ENCODE data around the gene C15orf62. TPM values are rescaled to one million over a fixed set of nuclear protein-coding genes. Genes with fewer than 3 reads are reported as not detected.
A peak's percentile ranks its signal among the peaks of the same experiment; 100 is the strongest.

C15orf62 gene, protein sequence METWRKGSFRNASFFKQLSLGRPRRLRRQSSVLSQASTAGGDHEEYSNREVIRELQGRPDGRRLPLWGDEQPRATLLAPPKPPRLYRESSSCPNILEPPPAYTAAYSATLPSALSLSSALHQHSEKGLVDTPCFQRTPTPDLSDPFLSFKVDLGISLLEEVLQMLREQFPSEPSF
- total RNA-seq = under 1 TPM; 0.10 to 0.33 TPM

DNA sequence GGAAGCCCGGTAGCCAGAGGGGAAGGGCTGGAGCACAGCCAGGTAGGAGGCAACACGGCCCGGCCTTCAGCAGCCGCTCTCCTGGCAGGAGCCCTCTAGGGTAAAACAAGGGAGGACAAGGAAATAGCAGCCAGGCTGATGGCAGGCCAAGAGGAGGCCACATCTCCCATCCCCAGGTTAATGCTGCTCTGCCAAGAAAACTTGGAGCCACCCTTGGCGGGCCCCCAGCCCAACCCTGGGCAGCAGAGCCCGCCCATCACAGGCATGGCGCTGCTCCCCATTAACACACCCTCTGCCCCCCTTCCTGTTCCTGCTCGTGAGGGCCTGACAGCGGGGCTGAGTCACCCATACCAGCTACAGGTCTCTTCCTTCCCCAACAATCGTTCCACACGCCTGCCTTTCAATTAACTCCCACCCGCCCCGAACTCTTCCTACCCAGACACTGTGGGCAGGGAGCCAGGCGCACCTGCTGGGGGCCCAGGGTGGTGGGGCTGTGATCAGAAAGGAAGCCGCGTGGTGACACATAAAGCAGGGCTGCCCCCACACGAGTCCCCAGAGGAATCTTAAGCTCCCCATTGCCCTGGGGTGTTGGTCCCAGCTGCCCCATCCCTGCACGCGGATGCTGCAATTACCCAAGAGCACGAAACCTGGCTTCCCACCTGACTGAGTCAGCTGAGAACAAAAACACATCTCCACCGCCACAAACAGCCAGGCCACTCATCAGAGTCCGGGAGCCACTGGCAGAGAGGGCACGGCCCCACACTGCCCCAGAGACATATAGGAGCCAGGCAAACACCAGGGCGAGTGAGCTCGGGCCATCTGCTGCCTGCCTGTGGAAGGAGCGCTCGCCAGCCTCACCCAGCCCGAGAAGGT, at the start of gene C15orf62:
C15orf62 (plus strand) TSS at position 707 of the 873 bp plus-strand sequence. CDS start 516 bp downstream, outside the sequence.
- no peaks in the 10 kb centered on the region for H3K27me3 Mint-ChIP-seq (ENCODE audit: low read depth)
- CTCF ChIA-PET = interaction anchor here (0.5 to 4.6 kb wide), 7 partner anchors 13 to 171 kb away, joined by 3 to 25 read pairs (median 4); no protein-coding TSS in a partner anchor
- peak within 1 kb of the TSS; percentile 87 for H3K27ac Mint-ChIP-seq
- intact Hi-C loops (cut with micrococcal nuclease) = loop anchor here (1.0 kb wide), 2 partner anchors 75 to 175 kb away; partner anchors contain the start of gene KNL1
- H3K4me1 Mint-ChIP-seq (ENCODE audit: low read depth) = peaks cover 42% of the 10 kb centered on the region
- DNase-seq = peak; percentile 82
- no peaks in the 10 kb centered on the region for H3K9me3 Mint-ChIP-seq
- H3K36me3 Mint-ChIP-seq (ENCODE audit: low read depth) = peaks cover 4% of the 10 kb centered on the region
- peak within 1 kb of the TSS; percentile 40 for H3K4me3 Mint-ChIP-seq

DNA sequence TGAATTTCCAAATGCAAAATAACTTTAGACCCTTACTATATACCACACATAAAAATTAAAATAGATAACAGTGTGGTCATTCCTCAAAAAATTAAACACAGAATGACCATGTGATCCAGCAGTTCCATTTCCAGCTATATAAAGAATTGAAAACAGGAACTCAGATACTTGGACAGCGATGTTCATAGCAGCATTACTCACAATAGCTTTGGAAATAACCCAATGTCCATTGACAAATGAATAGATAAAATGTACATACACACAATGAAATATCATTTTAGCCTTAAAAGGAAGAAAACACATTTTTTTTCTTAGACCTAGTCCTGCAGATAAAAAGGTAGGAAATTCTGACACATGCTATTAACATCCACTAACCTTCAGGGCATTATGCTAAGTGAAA, 48.1 kb upstream of the C15orf62 start:
- DNase-seq = no peak

DNA sequence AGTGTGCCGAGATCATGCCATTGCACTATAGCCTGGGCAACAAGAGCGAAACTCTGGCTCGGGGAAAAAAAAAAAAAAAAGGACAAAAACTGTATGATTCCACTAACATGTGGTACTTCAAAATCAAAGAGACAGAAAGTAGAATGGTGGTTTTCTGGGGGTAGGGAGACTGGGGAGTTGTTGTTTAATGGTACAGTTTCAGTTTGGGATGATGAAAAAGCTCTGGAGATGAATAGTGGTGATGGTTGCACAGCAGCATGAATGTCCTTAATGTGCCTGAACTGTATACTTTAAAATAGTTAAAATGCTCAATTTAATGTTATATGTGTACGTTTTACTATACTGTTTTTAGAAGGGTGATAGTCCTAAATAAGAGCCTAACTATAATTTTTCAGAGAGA, 47.4 kb upstream of the C15orf62 start:
- H3K9me3 Mint-ChIP-seq = no peaks in the 10 kb centered on the region
- intact Hi-C loops (cut with micrococcal nuclease) = no loop called here
- peaks cover 33% of the 10 kb centered on the region for H3K36me3 Mint-ChIP-seq (ENCODE audit: low read depth)
- H3K27ac Mint-ChIP-seq = no peak overlapping the region
- H3K27me3 Mint-ChIP-seq (ENCODE audit: low read depth) = no peaks in the 10 kb centered on the region
- H3K4me3 Mint-ChIP-seq = no peak overlapping the region
- CTCF ChIA-PET = interaction anchor here (0.6 to 1.1 kb wide), 3 partner anchors 60 to 158 kb away, joined by 3 to 4 read pairs (median 3); no protein-coding TSS in a partner anchor
- H3K4me1 Mint-ChIP-seq (ENCODE audit: low read depth) = peaks cover 14% of the 10 kb centered on the region
- no peak for DNase-seq

More for the DNA sequence above, 48.1 kb upstream of the C15orf62 start:
- no peaks in the 10 kb centered on the region for H3K27me3 Mint-ChIP-seq (ENCODE audit: low read depth)
- H3K9me3 Mint-ChIP-seq = no peaks in the 10 kb centered on the region
- CTCF ChIA-PET = interaction anchor here (0.6 to 1.1 kb wide), 2 partner anchors 61 to 158 kb away, joined by 3 read pairs; no protein-coding TSS in a partner anchor
- intact Hi-C loops (cut with micrococcal nuclease) = no loop called here
- no peak overlapping the region for H3K27ac Mint-ChIP-seq
- peaks cover 35% of the 10 kb centered on the region for H3K36me3 Mint-ChIP-seq (ENCODE audit: low read depth)
- H3K4me3 Mint-ChIP-seq = no peak overlapping the region
- peaks cover 14% of the 10 kb centered on the region for H3K4me1 Mint-ChIP-seq (ENCODE audit: low read depth)

DNA sequence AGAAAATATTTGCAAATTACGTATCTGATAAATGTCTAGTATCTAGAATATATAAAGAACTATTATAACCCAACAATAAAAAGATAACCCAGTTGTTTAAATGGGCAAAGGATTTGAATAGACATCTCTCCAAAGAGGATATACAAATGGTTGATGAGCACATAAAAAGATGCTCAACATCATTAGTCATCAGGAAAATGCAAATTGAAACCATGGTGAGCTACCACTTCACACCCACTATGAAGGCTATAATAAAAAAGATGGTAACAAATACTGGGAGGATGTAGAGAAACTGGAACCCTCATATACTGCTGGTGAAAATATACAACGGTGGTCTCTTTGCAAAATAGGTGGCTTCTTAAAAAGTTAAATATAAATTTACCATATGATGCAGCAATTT, 46.8 kb upstream of the C15orf62 start:
- intact Hi-C loops (cut with micrococcal nuclease) = no loop called here
- CTCF ChIA-PET = interaction anchor here (1.0 to 1.1 kb wide), 3 partner anchors 14 to 136 kb away, joined by 3 to 4 read pairs (median 4); no protein-coding TSS in a partner anchor
- Mint-ChIP-seq H3K9me3 (no peaks in the 10 kb centered on the region), H3K27ac (no peak overlapping the region), H3K4me3 (no peak overlapping the region), H3K36me3 (ENCODE audit: low read depth) (peaks cover 30% of the 10 kb centered on the region), H3K27me3 (ENCODE audit: low read depth) (no peaks in the 10 kb centered on the region), H3K4me1 (ENCODE audit: low read depth) (peaks cover 14% of the 10 kb centered on the region)
- no peak for DNase-seq

DNA sequence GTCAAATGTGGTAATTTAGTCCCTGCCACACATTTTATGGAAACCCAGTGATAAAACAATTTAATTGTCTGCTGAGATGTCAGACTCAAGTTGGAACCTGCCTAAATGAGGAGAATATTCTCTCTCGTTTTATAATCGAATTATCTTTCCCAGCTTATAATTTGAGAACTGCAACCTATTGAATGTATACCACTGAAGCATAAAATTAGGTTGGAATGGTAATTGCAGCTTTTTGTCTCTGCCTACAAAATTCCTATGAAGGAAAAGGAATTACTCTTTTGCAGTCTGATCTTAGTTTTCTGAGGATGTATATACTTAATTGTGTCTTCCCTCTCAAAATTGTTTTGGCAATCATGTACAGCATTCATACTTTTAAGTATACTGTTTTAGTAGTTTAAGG, 45.9 kb upstream of the C15orf62 start:
- DNase-seq = no peak
- H3K27me3 Mint-ChIP-seq (ENCODE audit: low read depth) = no peaks in the 10 kb centered on the region
- CTCF ChIA-PET = interaction anchor here (1.0 to 1.1 kb wide), 2 partner anchors 15 to 80 kb away, joined by 3 to 4 read pairs; no protein-coding TSS in a partner anchor
- no peak overlapping the region for H3K27ac Mint-ChIP-seq
- peaks cover 14% of the 10 kb centered on the region for H3K4me1 Mint-ChIP-seq (ENCODE audit: low read depth)
- intact Hi-C loops (cut with micrococcal nuclease) = no loop called here
- peaks cover 32% of the 10 kb centered on the region for H3K36me3 Mint-ChIP-seq (ENCODE audit: low read depth)
- H3K9me3 Mint-ChIP-seq = no peaks in the 10 kb centered on the region
- H3K4me3 Mint-ChIP-seq = no peak overlapping the region

DNA sequence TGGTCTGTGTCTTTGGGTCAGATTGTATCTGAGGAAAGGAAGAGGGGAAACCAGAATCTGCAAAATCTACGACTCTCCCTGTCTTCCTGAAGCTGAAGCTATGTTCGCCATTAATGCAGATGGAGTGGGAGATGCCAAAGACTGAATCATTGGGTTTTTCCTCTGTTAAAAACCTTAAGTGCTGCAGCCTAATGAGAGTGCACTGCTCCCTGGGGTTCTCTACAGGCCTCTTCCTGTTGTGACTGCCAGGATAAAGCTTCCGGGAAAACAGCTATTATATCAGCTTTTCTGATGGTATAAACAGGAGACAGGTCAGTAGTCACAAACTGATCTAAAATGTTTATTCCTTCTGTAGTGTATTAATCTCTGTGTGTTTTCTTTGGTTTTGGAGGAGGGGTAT, 38.7 kb upstream of the C15orf62 start:
- Mint-ChIP-seq H3K27me3 (ENCODE audit: low read depth) (no peaks in the 10 kb centered on the region), H3K4me1 (ENCODE audit: low read depth) (no peaks in the 10 kb centered on the region), H3K4me3 (no peak overlapping the region), H3K36me3 (ENCODE audit: low read depth) (peaks cover 44% of the 10 kb centered on the region), H3K9me3 (no peaks in the 10 kb centered on the region), H3K27ac (no peak overlapping the region)
- CTCF ChIA-PET = interaction anchor here (1.0 kb wide), 1 partner anchor 51 kb away, joined by 3 read pairs; no protein-coding TSS in a partner anchor
- intact Hi-C loops (cut with micrococcal nuclease) = no loop called here
- DNase-seq = no peak

DNA sequence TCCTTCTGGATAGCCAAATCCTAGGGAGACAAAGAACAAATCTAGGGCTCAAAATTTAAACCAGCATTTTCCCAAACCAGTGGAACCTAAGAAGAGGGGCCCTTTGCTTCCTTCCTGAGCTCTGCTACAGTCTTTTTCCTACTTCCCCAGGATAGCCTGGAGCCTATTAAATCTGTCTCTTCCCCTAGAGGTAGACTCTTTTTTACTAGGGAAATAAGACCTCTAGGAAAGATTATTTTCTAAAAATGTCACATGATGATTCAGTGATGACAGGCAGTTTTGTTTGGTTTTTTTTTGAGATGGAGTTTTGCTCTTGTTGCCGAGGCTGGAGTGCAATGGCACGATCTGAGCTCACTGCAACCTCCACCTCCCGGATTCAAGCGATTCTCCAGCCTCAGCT, 33.2 kb upstream of the C15orf62 start:
- no peaks in the 10 kb centered on the region for H3K4me1 Mint-ChIP-seq (ENCODE audit: low read depth)
- DNase-seq = no peak
- CTCF ChIA-PET = interaction anchor here (1.8 kb wide), 1 partner anchor 121 kb away, joined by 4 read pairs; no protein-coding TSS in a partner anchor
- H3K36me3 Mint-ChIP-seq (ENCODE audit: low read depth) = peaks cover 27% of the 10 kb centered on the region
- no peak overlapping the region for H3K4me3 Mint-ChIP-seq
- H3K27me3 Mint-ChIP-seq (ENCODE audit: low read depth) = no peaks in the 10 kb centered on the region
- peak overlapping the region; percentile 21 for H3K27ac Mint-ChIP-seq
- H3K9me3 Mint-ChIP-seq = no peaks in the 10 kb centered on the region
- intact Hi-C loops (cut with micrococcal nuclease) = no loop called here

DNA sequence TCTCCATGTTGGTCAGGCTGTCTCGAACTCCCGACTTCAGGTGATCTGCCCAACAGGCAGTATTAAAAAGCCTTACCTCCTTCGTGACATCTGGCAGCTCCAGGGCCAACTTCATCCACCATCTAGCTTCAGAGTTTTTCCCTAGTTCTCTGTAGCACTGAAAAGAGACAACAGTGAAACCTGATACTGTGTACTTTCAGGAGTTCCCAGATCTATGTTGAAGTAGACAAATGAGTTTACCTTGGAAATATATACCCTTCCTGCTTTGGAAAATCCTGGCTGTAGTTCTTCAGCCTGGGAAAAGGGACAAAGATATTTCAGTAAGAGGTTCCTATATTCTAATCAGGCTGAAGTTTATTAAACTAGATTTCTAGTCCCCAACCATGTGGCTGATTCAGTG, 32.7 kb upstream of the C15orf62 start:
- peak overlapping the region; percentile 21 for H3K27ac Mint-ChIP-seq
- no peaks in the 10 kb centered on the region for H3K4me1 Mint-ChIP-seq (ENCODE audit: low read depth)
- H3K9me3 Mint-ChIP-seq = no peaks in the 10 kb centered on the region
- no peak overlapping the region for H3K4me3 Mint-ChIP-seq
- CTCF ChIA-PET = interaction anchor here (0.6 to 1.8 kb wide), 3 partner anchors 42 to 120 kb away, joined by 3 to 4 read pairs (median 3); partner anchors contain the start of gene RAD51
- no peaks in the 10 kb centered on the region for H3K27me3 Mint-ChIP-seq (ENCODE audit: low read depth)
- no peak for DNase-seq
- H3K36me3 Mint-ChIP-seq (ENCODE audit: low read depth) = peaks cover 24% of the 10 kb centered on the region
- intact Hi-C loops (cut with micrococcal nuclease) = no loop called here

DNA sequence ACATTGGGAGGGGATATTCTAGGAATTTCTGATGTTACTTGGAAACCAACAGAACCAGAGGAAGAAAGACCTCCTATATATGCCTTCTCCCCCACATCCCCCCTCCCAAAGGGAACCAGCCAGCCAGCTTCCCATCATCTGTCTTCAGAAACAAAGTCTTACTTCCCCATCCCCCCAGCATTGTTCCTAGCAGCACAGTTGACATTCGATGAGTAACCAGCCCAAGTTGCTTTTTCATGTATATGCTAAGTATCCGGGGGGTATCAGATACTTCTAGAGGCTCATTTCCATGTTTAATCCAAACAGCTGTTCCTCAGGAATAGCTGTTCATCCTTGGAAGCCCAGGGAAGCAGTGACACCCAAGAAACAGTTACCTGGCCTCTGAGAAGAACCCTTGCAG, 30.7 kb upstream of the C15orf62 start:
- Mint-ChIP-seq H3K4me1 (ENCODE audit: low read depth) (peaks cover 8% of the 10 kb centered on the region), H3K27me3 (ENCODE audit: low read depth) (no peaks in the 10 kb centered on the region), H3K9me3 (no peaks in the 10 kb centered on the region), H3K27ac (no peak overlapping the region), H3K36me3 (ENCODE audit: low read depth) (peaks cover 22% of the 10 kb centered on the region), H3K4me3 (no peak overlapping the region)
- CTCF ChIA-PET = interaction anchor here (0.6 to 1.8 kb wide), 5 partner anchors 43 to 157 kb away, joined by 3 to 4 read pairs (median 3); no protein-coding TSS in a partner anchor
- intact Hi-C loops (cut with micrococcal nuclease) = no loop called here
- DNase-seq = no peak

DNA sequence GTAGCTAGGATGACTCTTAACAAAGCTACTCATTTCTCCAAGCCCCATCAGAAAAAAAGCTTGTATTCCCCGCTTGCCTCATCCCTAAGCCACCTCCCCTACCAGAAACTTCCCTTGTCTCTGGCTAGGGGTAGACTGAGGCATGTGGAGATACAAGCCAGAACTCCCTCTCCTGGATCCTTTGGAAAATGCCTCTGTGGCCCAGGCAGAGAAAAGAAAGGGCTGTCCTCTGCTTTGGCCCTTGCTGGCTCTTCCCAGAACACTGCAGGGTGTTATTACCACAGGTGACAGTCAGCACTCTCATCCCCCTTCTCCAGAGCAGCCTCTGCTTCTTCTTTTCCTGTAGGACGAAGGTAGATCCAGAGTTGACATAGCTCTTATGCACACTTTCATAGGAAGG, 29.9 kb upstream of the C15orf62 start:
- Mint-ChIP-seq H3K27me3 (ENCODE audit: low read depth) (no peaks in the 10 kb centered on the region), H3K27ac (no peak overlapping the region), H3K4me1 (ENCODE audit: low read depth) (peaks cover 12% of the 10 kb centered on the region), H3K36me3 (ENCODE audit: low read depth) (peaks cover 24% of the 10 kb centered on the region), H3K9me3 (no peaks in the 10 kb centered on the region), H3K4me3 (no peak overlapping the region)
- DNase-seq = no peak
- intact Hi-C loops (cut with micrococcal nuclease) = no loop called here
- CTCF ChIA-PET = interaction anchor here (0.6 to 1.8 kb wide), 5 partner anchors 42 to 156 kb away, joined by 3 to 4 read pairs (median 3); no protein-coding TSS in a partner anchor

DNA sequence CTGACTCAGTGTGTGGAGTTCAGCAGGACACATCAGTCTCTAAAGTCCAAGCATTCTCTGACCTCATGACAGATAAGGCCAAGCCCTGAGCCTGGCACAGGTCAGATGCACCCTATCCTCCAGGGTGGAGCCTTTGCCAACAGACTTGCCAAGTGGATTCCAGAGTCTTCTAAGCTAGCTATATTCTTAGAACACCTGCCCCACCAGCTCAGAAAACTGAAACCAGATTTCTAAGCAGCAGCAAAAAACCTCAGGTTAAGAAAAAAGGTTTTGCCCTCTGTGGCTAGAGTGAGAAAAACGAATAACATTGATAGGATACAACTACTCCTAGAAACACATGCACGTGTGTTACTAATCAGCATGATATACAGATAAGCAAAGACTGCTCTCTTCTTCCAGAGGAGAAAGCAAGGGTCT, 26.3 kb upstream of the C15orf62 start:
- Mint-ChIP-seq H3K4me3 (no peak overlapping the region), H3K27me3 (ENCODE audit: low read depth) (no peaks in the 10 kb centered on the region), H3K9me3 (no peaks in the 10 kb centered on the region), H3K4me1 (ENCODE audit: low read depth) (peaks cover 15% of the 10 kb centered on the region), H3K27ac (peak overlapping the region; percentile 48), H3K36me3 (ENCODE audit: low read depth) (peaks cover 14% of the 10 kb centered on the region)
- intact Hi-C loops (cut with micrococcal nuclease) = loop anchor here (2.0 kb wide), 1 partner anchor 65 kb away; no protein-coding TSS in a partner anchor
- CTCF ChIA-PET = interaction anchor here (0.6 to 7.0 kb wide), 4 partner anchors 39 to 334 kb away, joined by 3 to 32 read pairs (median 4); no protein-coding TSS in a partner anchor
- no peak for DNase-seq
